Measurements from ENCODE around the gene LRRC8B. TPM values are rescaled to one million over a fixed set of nuclear protein-coding genes. Genes with fewer than 3 reads are reported as not detected.

The LRRC8B gene
- total RNA-seq, 2 experiments from 2014 or later, result 4.4 to 9.9 TPM

DNA sequence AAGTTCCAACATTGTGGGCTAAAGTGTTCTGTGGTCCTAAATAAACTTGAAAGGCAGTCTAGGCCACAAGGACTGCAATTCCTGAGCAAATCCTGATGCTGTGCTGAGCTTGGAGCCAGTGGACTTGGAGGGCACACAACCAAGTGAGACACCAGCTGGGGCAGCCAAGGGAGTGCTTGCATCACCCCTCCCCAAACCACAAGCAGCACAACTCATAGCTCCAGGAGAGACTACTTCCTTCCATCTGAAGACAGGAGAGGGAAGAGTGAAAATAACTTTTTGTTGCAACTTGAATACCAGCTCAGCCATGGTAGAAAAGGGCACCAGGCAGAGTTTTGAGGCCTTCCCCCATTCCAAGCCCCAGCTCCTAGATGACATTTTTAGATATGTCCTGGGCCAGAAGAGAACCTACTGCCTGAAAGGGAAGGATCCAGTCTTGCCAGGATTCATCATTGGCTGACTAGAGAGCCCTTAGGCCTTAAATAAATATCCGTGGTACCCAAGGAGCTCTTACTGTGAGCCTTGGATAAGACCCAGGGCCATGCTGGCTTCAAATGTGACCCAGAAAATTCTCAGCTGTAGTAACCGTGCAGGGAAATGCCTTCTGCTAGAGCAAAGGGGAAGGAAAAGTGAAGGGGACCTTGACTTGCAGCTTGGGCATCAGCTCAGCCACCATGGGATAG lies 35.4 kb upstream of the LRRC8B start:
- H4K20me1 ChIP-seq (ENCODE audit: insufficient read depth, low read length), result no peaks in the 10 kb centered on the region
- intact Hi-C loops (cut with micrococcal nuclease; ENCODE audit: unreplicated experiment), result loop anchor here (10.0 kb wide), 1 partner anchor 496 kb away; no protein-coding TSS in a partner anchor
- no peaks in the 10 kb centered on the region for H3K9me3 ChIP-seq (ENCODE audit: low read length)
- H3K4me2 ChIP-seq (ENCODE audit: low read length), result no peak overlapping the region
- no peak overlapping the region for H3K27ac ChIP-seq (ENCODE audit: low read depth, low read length, poor library complexity, severe bottlenecking)
- no peaks in the 10 kb centered on the region for H3K79me2 ChIP-seq (ENCODE audit: insufficient read depth, low read depth, low read length)
- ChIA-PET POLR2A (no interaction called here), CTCF (ENCODE audit: unreplicated experiment) (no interaction called here)
- no peaks in the 10 kb centered on the region for H3K4me1 ChIP-seq (ENCODE audit: insufficient read depth, low read length, poor library complexity, severe bottlenecking)
- no peaks in the 10 kb centered on the region for H3K36me3 ChIP-seq (ENCODE audit: insufficient read depth, low read length)
- H3K4me3 ChIP-seq (ENCODE audit: low read depth, low read length, poor library complexity, severe bottlenecking), result no peak overlapping the region
- no peak overlapping the region for H2AFZ ChIP-seq (ENCODE audit: low read length)
- TF ChIP-seq EZH2phosphoT487 (IDR thresholded peaks at IDR 0.05; ENCODE audit: borderline replicate concordance, low read depth, low read length), result no peak
- TF ChIP-seq, protein P1, sequence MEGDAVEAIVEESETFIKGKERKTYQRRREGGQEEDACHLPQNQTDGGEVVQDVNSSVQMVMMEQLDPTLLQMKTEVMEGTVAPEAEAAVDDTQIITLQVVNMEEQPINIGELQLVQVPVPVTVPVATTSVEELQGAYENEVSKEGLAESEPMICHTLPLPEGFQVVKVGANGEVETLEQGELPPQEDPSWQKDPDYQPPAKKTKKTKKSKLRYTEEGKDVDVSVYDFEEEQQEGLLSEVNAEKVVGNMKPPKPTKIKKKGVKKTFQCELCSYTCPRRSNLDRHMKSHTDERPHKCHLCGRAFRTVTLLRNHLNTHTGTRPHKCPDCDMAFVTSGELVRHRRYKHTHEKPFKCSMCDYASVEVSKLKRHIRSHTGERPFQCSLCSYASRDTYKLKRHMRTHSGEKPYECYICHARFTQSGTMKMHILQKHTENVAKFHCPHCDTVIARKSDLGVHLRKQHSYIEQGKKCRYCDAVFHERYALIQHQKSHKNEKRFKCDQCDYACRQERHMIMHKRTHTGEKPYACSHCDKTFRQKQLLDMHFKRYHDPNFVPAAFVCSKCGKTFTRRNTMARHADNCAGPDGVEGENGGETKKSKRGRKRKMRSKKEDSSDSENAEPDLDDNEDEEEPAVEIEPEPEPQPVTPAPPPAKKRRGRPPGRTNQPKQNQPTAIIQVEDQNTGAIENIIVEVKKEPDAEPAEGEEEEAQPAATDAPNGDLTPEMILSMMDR (conservative IDR thresholded peaks at IDR 0.05; ENCODE audit: low read length), result no peak
- no TSS peak for BruUV-seq (replicated peaks)
- no peaks in the 10 kb centered on the region for H3K9me2 ChIP-seq (ENCODE audit: insufficient read depth, low read length)
- no peak for DNase-seq (ENCODE audit: low spot score)

DNA sequence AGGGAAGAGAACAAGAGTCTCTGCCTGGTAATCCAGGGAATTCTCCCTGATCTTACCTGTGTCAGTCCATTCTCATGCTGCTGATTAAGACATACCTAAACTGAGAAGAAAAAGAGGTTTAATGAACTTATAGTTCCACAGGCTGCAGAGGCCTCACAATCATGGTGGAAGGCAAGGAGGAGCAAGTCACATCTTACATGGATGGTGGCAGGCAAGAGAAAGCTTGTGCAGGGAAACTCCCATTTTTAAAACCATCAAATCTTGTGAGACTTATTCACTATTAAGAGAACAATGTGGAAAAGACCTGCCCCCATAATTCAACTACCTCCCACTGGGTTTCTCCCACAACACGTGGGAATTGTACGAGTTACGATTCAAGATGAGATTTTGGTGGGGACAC lies 34.2 kb upstream of the LRRC8B start:
- no peak overlapping the region for H3K4me3 ChIP-seq (ENCODE audit: low read depth, low read length, poor library complexity, severe bottlenecking)
- H3K36me3 ChIP-seq (ENCODE audit: insufficient read depth, low read length), result no peaks in the 10 kb centered on the region
- no peaks in the 10 kb centered on the region for H3K9me2 ChIP-seq (ENCODE audit: insufficient read depth, low read length)
- CTCF ChIA-PET (ENCODE audit: unreplicated experiment), result no interaction called here
- POLR2A ChIA-PET, result no interaction called here
- H3K27ac ChIP-seq (ENCODE audit: low read depth, low read length, poor library complexity, severe bottlenecking), result no peak overlapping the region
- intact Hi-C loops (cut with micrococcal nuclease; ENCODE audit: unreplicated experiment), result no loop called here
- H4K20me1 ChIP-seq (ENCODE audit: insufficient read depth, low read length), result no peaks in the 10 kb centered on the region
- no peak overlapping the region for H3K4me2 ChIP-seq (ENCODE audit: low read length)
- H3K9me3 ChIP-seq (ENCODE audit: low read length), result no peaks in the 10 kb centered on the region
- TF ChIP-seq, protein P1 (conservative IDR thresholded peaks at IDR 0.05; ENCODE audit: low read length), result no peak
- no TSS peak for BruUV-seq (replicated peaks)
- H2AFZ ChIP-seq (ENCODE audit: low read length), result no peak overlapping the region
- no peak for DNase-seq (ENCODE audit: low spot score)
- no peaks in the 10 kb centered on the region for H3K4me1 ChIP-seq (ENCODE audit: insufficient read depth, low read length, poor library complexity, severe bottlenecking)
- no peaks in the 10 kb centered on the region for H3K79me2 ChIP-seq (ENCODE audit: insufficient read depth, low read depth, low read length)

DNA sequence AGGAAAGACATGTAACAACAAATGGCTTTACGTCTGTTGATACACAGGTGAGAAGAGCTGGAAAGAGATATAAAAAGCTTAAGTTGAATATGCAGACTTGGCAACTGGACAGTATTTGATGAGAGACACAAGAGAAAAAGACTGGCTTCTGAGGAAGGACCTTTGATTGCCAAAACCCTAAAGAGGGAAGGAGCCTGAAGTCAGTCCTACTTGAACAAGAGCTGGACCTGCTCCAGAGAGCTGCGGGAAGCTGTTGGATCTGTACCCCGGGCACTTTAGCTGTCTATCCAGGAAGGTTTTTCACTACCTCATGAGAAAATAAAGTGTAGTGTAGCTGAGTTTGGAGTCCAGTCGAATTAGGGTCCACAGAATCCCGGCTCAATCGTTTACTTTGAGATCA lies 25.3 kb upstream of the LRRC8B start:
- H3K79me2 ChIP-seq (ENCODE audit: insufficient read depth, low read depth, low read length), result no peaks in the 10 kb centered on the region
- DNase-seq (ENCODE audit: low spot score), result no peak
- no TSS peak for BruUV-seq (replicated peaks)
- no peaks in the 10 kb centered on the region for H3K9me3 ChIP-seq (ENCODE audit: low read length)
- no peak overlapping the region for H3K4me2 ChIP-seq (ENCODE audit: low read length)
- no peaks in the 10 kb centered on the region for H3K4me1 ChIP-seq (ENCODE audit: insufficient read depth, low read length, poor library complexity, severe bottlenecking)
- H3K4me3 ChIP-seq (ENCODE audit: low read depth, low read length, poor library complexity, severe bottlenecking), result no peak overlapping the region
- no peak for TF ChIP-seq EZH2phosphoT487 (IDR thresholded peaks at IDR 0.05; ENCODE audit: borderline replicate concordance, low read depth, low read length)
- H3K36me3 ChIP-seq (ENCODE audit: insufficient read depth, low read length), result no peaks in the 10 kb centered on the region
- ChIA-PET CTCF (ENCODE audit: unreplicated experiment) (no interaction called here), POLR2A (interaction anchor here (0.6 to 1.2 kb wide), 3 partner anchors 51 to 478 kb away, joined by 3 to 5 read pairs (median 3); no protein-coding TSS in a partner anchor)
- H3K27ac ChIP-seq (ENCODE audit: low read depth, low read length, poor library complexity, severe bottlenecking), result no peak overlapping the region
- H3K9me2 ChIP-seq (ENCODE audit: insufficient read depth, low read length), result no peaks in the 10 kb centered on the region
- intact Hi-C loops (cut with micrococcal nuclease; ENCODE audit: unreplicated experiment), result no loop called here
- no peak overlapping the region for H2AFZ ChIP-seq (ENCODE audit: low read length)
- H4K20me1 ChIP-seq (ENCODE audit: insufficient read depth, low read length), result no peaks in the 10 kb centered on the region

Data from OCI-LY7 (cell line).